Left cardiac atrium (tissue), 4 donors: Measurements from ENCODE around the gene ZDHHC13. TPM values are rescaled to one million over a fixed set of nuclear protein-coding genes. Genes with fewer than 3 reads are reported as not detected.
A peak's percentile ranks its signal among the peaks of the same experiment; 100 is the strongest.

Source experiments
- ATAC-seq, 2 donors: fragments of 200-7000 bp; cut with Tn5 transposase; one replicate each; pipeline ENCODE4 v1.9.1; 2020; ENCODE audit warnings: mild to moderate bottlenecking in 2 of 2, moderate library complexity in 2 of 2
- DNase-seq: peaks from one replicate; pipeline ENCODE4 v3.0.0-alpha.2; 2020
- intact Hi-C, 2 donors: fragments of 100-400 bp; cut with DNase I; formaldehyde crosslinking; loops; one replicate each; pipeline versions ENCODE4 v1.14.1 to v1.15.1; 2022 to 2023
- total RNA-seq, 2 donors: library from RNA; stranded (reverse); fragmentation: NEBNext Ultra II Directional; extraction: Animal tissue kit (Norgen Biotek cat#: 25700); gene quantifications; one replicate each; pipeline ENCODE4 v1.2.1, GENCODE V29; 2021
- donor health status: DM: no; HTN: yes; CAD: no.
- donor health status: DM: no; HTN: yes; CAD: no; lungs with severe emphysema.
- donor health status: DM: yes; HTN: yes; CAD: no.
- donor health status: Dilated cardiomyopathy.

The ZDHHC13 gene
- total RNA-seq, 2 donors from 2014 or later, result 12.0 to 16.5 TPM

- DNase-seq, result no peak
- peak; percentile 38 to 82 for ATAC-seq
Measured at GRCh38 chr11:19225123-19225522, 108.2 kb downstream of the ZDHHC13 start.

DNA sequence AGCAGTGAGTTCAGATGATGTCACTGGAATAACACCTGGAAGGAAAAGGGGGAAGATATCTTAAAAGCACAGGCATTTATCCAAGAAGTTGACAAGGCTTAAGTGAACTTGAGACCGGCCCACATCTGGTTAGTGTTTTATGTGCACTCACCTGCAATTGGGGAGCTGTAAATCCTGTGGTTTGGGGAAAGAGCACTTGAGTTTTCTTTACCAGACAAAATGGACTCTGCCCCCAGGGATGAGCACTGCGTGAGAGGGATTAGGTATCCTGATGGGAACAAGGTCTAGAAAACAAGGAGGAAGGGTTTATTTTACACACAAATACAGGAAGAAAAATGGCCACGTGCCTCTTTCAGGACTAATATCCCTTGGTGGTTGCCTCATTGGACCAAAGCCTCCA is 108.6 kb downstream of the ZDHHC13 start:
- ATAC-seq (no peak), DNase-seq (no peak)
- intact Hi-C loops, result no loop called here

More at GRCh38 chr11:19225123-19225522, 108.2 kb downstream of the ZDHHC13 start:
- intact Hi-C loops, result no loop called here

Other genes with a start within 250 kb of the ZDHHC13 start
- not detected for gene MRGPRX1, start 177.8 kb upstream of the ZDHHC13 start, total RNA-seq
- not detected for gene MRGPRX2, start 56.5 kb upstream of the ZDHHC13 start, total RNA-seq
- 1,000 to 10,000 TPM; 1,159 to 1,289 TPM for gene CSRP3, start 84.8 kb downstream of the ZDHHC13 start, total RNA-seq
- gene E2F8, start 123.8 kb downstream of the ZDHHC13 start, total RNA-seq, result 1 to 10 TPM; 3.4 to 4.2 TPM